Measurements from ENCODE around the gene MAP3K14. TPM values are rescaled to one million over a fixed set of nuclear protein-coding genes. Genes with fewer than 3 reads are reported as not detected.

MAP3K14 gene
- total and polyA plus RNA-seq, 2 of the 4 experiments (the other 2 are of a cell fraction) = 4.1 to 21.7 TPM

DNA sequence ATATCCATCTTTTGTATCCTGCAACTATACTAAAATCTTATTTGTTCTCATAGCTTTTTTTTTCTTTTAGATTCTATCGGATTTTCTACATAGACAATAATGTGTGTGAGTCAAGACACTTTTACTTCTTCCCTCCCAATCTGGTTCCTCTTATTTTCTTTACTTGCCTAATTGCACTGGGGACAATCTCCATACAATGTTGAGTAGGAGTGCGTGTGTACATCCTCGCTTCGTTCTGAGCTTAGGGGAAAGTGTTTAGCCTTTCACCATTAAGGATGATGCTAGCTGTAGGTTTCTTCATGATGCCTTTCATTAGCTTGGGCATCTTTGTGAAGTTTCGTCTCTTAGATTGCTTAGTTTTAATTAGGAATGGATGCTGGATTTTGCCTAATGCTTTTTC is 57.8 kb downstream of the MAP3K14 start:
- Histone ChIP-seq H3K27ac (ENCODE audit: insufficient read depth, low read length) (no peak overlapping the region), H3K18ac (ENCODE audit: low read depth, low read length) (no peak overlapping the region), H3K4me3 (ENCODE audit: insufficient read depth, low read depth, low read length) (no peak overlapping the region), H2BK120ac (ENCODE audit: low read depth, low read length) (no peak overlapping the region), H3K4me1 (ENCODE audit: control insufficient read depth, insufficient read depth, low read length) (peaks cover 19% of the 10 kb centered on the region), H3K9ac (ENCODE audit: low read depth, low read length) (no peak overlapping the region), H2AK5ac (ENCODE audit: low read depth, low read length) (no peak overlapping the region), H2BK15ac (ENCODE audit: low read depth, low read length) (no peak overlapping the region), H3K4me2 (ENCODE audit: low read depth, low read length) (no peak overlapping the region), H3K79me1 (ENCODE audit: low read depth in 1 of 2, low read length in 2 of 2) (no peaks in the 10 kb centered on the region; a peak in 1 of 4 replicates), H3K56ac (ENCODE audit: extremely low read depth, insufficient read depth, low read length) (no peak overlapping the region), H2AK9ac (replicated peaks; ENCODE audit: low read depth, low read length, poor library complexity) (no peak overlapping the region), H4K20me1 (ENCODE audit: insufficient read depth, low read length) (peaks cover 3% of the 10 kb centered on the region; the same call in 1 of the 2 replicates), H3K27me3 (ENCODE audit: control insufficient read depth, insufficient read depth, low read length) (no peaks in the 10 kb centered on the region), H3K9me1 (ENCODE audit: insufficient read depth, low read length) (no peaks in the 10 kb centered on the region), H3K36me3 (ENCODE audit: control insufficient read depth, insufficient read depth, low read length) (peaks cover 7% of the 10 kb centered on the region), H2AFZ (replicated peaks; ENCODE audit: low read length, poor library complexity) (no peak overlapping the region), H3K14ac (replicated peaks; ENCODE audit: low read depth, low read length) (no peak overlapping the region; the same call in 1 of the 2 replicates), H4K5ac (ENCODE audit: low read depth, low read length) (no peak overlapping the region), H4K91ac (ENCODE audit: insufficient read depth, low read depth, low read length) (no peak overlapping the region), H3K9me3 (ENCODE audit: control insufficient read depth, insufficient read depth, low read length) (no peaks in the 10 kb centered on the region), H2BK5ac (ENCODE audit: low read depth, low read length, poor library complexity, severe bottlenecking) (no peak overlapping the region), H4K8ac (ENCODE audit: low read depth in 2 of 2, low read length in 2 of 2) (no peak overlapping the region), H2BK20ac (ENCODE audit: low read depth, low read length) (no peak overlapping the region), H3K4ac (ENCODE audit: low read depth, low read length) (no peak overlapping the region), H3K23ac (ENCODE audit: low read depth, low read length) (no peak overlapping the region)
- BruUV-seq (replicated peaks) = no TSS peak
- dilution Hi-C loops (cut with HindIII; ENCODE audit: low sequenced_read_pairs, unreplicated experiment) (no loop called here), intact Hi-C loops (cut with micrococcal nuclease) (no loop called here), in situ Hi-C loops (cut with MboI; ENCODE audit: low sequenced_read_pairs) (no loop called here)
- ATAC-seq (ENCODE audit: low read depth) = no peak
- no peak for DNase-seq
- ChIA-PET POLR2A (ENCODE audit: unreplicated experiment) (no interaction called here), CTCF (no interaction called here)
- no CpG with 5 or more reads among the region's 5 CpGs for WGBS, 2 experiments (ENCODE audit: extremely low coverage in 2 of 2, insufficient read length in 1 of 2)
- TF ChIP-seq CEBPB (IDR thresholded peaks at IDR 0.05; ENCODE audit: low read depth, low read length) (no peak), MAZ (IDR thresholded peaks at IDR 0.05; ENCODE audit: borderline replicate concordance, low read depth, low read length) (no peak), POLR2A (IDR thresholded peaks at IDR 0.05; ENCODE audit: low read depth, low read length) (no peak), CHD1 (IDR thresholded peaks at IDR 0.05; ENCODE audit: low read depth, low read length) (no peak), MXI1 (IDR thresholded peaks at IDR 0.05; ENCODE audit: borderline replicate concordance, low read depth, low read length) (no peak), RFX5 (IDR thresholded peaks at IDR 0.05; ENCODE audit: low read depth, low read length) (no peak), RAD21 (IDR thresholded peaks at IDR 0.05; ENCODE audit: low read length) (no peak), RCOR1 (IDR thresholded peaks at IDR 0.05; ENCODE audit: insufficient replicate concordance, low read length) (no peak), MAFK (IDR thresholded peaks at IDR 0.05; ENCODE audit: low read depth, low read length) (no peak), FOS (IDR thresholded peaks at IDR 0.05; ENCODE audit: low read depth, low read length) (no peak), BHLHE40 (IDR thresholded peaks at IDR 0.05; ENCODE audit: low read depth, low read length) (no peak)
- TF ChIP-seq, protein P1, sequence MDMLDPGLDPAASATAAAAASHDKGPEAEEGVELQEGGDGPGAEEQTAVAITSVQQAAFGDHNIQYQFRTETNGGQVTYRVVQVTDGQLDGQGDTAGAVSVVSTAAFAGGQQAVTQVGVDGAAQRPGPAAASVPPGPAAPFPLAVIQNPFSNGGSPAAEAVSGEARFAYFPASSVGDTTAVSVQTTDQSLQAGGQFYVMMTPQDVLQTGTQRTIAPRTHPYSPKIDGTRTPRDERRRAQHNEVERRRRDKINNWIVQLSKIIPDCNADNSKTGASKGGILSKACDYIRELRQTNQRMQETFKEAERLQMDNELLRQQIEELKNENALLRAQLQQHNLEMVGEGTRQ (IDR thresholded peaks at IDR 0.05; ENCODE audit: low read depth, low read length) = no peak
- TF ChIP-seq, protein P2, sequence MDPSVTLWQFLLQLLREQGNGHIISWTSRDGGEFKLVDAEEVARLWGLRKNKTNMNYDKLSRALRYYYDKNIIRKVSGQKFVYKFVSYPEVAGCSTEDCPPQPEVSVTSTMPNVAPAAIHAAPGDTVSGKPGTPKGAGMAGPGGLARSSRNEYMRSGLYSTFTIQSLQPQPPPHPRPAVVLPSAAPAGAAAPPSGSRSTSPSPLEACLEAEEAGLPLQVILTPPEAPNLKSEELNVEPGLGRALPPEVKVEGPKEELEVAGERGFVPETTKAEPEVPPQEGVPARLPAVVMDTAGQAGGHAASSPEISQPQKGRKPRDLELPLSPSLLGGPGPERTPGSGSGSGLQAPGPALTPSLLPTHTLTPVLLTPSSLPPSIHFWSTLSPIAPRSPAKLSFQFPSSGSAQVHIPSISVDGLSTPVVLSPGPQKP (IDR thresholded peaks at IDR 0.05; ENCODE audit: borderline replicate concordance, low read depth, low read length) = no peak
